ENCODE results near the gene SLC48A1.
"Not testable (repeated sequence)": the region's sequence is repeated elsewhere in the genome, so short reads cannot be mapped to it uniquely, and the experiment has no call there.

Gene SLC48A1

GRCh38 chr12:47813511-47814196, 40.6 kb downstream of the SLC48A1 start:
- H3K4me1 Mint-ChIP-seq: peaks cover 93% of the 10 kb centered on the region
- peak overlapping the region; percentile 76 for H3K4me3 Mint-ChIP-seq
- H3K27ac Mint-ChIP-seq: peak overlapping the region; percentile 99
- H3K27me3 Mint-ChIP-seq (ENCODE audit: low read depth, poor library complexity): no peaks in the 10 kb centered on the region
- H3K36me3 Mint-ChIP-seq (ENCODE audit: low read depth): peaks cover 4% of the 10 kb centered on the region
- DNase-seq: no peak
- no peaks in the 10 kb centered on the region for H3K9me3 Mint-ChIP-seq
- TF ChIP-seq CTCF (IDR thresholded peaks at IDR 0.05): no peak

- Mint-ChIP-seq H3K4me1 (peaks cover 87% of the 10 kb centered on the region), H3K36me3 (ENCODE audit: low read depth) (peaks cover 4% of the 10 kb centered on the region), H3K9me3 (no peaks in the 10 kb centered on the region), H3K27me3 (ENCODE audit: low read depth, poor library complexity) (no peaks in the 10 kb centered on the region), H3K27ac (peak overlapping the region; percentile 99), H3K4me3 (peak overlapping the region; percentile 39)
- no peak for DNase-seq
- no peak for TF ChIP-seq CTCF (IDR thresholded peaks at IDR 0.05)
These were observed 41.6 kb downstream of the SLC48A1 start for GRCh38 chr12:47814539-47815170.

GRCh38 chr12:47815447-47815846, 42.4 kb downstream of the SLC48A1 start:
- Mint-ChIP-seq H3K4me1 (peaks cover 87% of the 10 kb centered on the region), H3K27ac (peak overlapping the region; percentile 72)
- not testable (repeated sequence) for DNase-seq; H3K36me3 Mint-ChIP-seq (ENCODE audit: low read depth); H3K4me3 Mint-ChIP-seq; H3K9me3 Mint-ChIP-seq; H3K27me3 Mint-ChIP-seq (ENCODE audit: low read depth, poor library complexity)

- no peak for TF ChIP-seq CTCF (IDR thresholded peaks at IDR 0.05)
- Mint-ChIP-seq H3K9me3 (no peaks in the 10 kb centered on the region), H3K27ac (peak overlapping the region; percentile 98), H3K36me3 (ENCODE audit: low read depth) (peaks cover 4% of the 10 kb centered on the region), H3K27me3 (ENCODE audit: low read depth, poor library complexity) (no peaks in the 10 kb centered on the region), H3K4me1 (peaks cover 87% of the 10 kb centered on the region), H3K4me3 (peak overlapping the region; percentile 86)
- DNase-seq: no peak
These were observed 43.6 kb downstream of the SLC48A1 start for GRCh38 chr12:47816403-47817271.

GRCh38 chr12:47817272-47818006, 44.4 kb downstream of the SLC48A1 start:
- Mint-ChIP-seq H3K27ac (peak overlapping the region; percentile 98), H3K4me3 (peak overlapping the region; percentile 86), H3K9me3 (no peaks in the 10 kb centered on the region), H3K36me3 (ENCODE audit: low read depth) (peaks cover 4% of the 10 kb centered on the region), H3K27me3 (ENCODE audit: low read depth, poor library complexity) (no peaks in the 10 kb centered on the region), H3K4me1 (peaks cover 87% of the 10 kb centered on the region)
- DNase-seq: no peak
- no peak for TF ChIP-seq CTCF (IDR thresholded peaks at IDR 0.05)

- Mint-ChIP-seq H3K9me3 (no peaks in the 10 kb centered on the region), H3K27ac (peak overlapping the region; percentile 98), H3K27me3 (ENCODE audit: low read depth, poor library complexity) (no peaks in the 10 kb centered on the region), H3K4me1 (peaks cover 88% of the 10 kb centered on the region), H3K36me3 (ENCODE audit: low read depth) (peaks cover 4% of the 10 kb centered on the region), H3K4me3 (peak overlapping the region; percentile 86)
- no peak for TF ChIP-seq CTCF (IDR thresholded peaks at IDR 0.05)
- DNase-seq: no peak
These were observed 45.0 kb downstream of the SLC48A1 start for GRCh38 chr12:47818007-47818376.

Measured in nephron progenitor cell (in vitro differentiated cells).